Panc1 (cell line): ENCODE results near the gene IFNLR1. TPM values are rescaled to one million over a fixed set of nuclear protein-coding genes. Genes with fewer than 3 reads are reported as not detected.

Experiments used
- ATAC-seq: fragments of 200-7000 bp; cut with Tn5 transposase; 2 replicates; pipeline ENCODE4 v1.9.1; 2020; ENCODE audit warnings: mild to moderate bottlenecking, moderate library complexity
- BruUV-seq: library from RNA; stranded (reverse); fragments of 400-500 nt; replicated peaks from 2 replicates; lab custom pipeline; 2021; lab: Mats Ljungman, UMichigan
- CTCF ChIA-PET: fragments of 300-600 bp; sonication (Branson Sonifier 250); formaldehyde crosslinking; loops from one replicate; lab custom pipeline; 2022; ENCODE audit warnings: antibody characterized with exemption; lab: Charles Lee
- POLR2A ChIA-PET: fragments of 300-600 bp; sonication (Branson Sonifier 250); formaldehyde crosslinking; loops from one replicate; lab custom pipeline; 2022; ENCODE audit warnings: antibody characterized with exemption; lab: Charles Lee
- DNase-seq: peaks from one replicate; pipeline ENCODE4 v3.0.0-alpha.2; 2010; ENCODE audit warnings: low read depth, low spot score
- H3K27ac ChIP-seq: 2 replicates; pipeline ENCODE4 v1.5.1; 2011; ENCODE audit warnings: mild to moderate bottlenecking, low read length, inconsistent platforms
- H3K27me3 ChIP-seq: fragments of 200-500 bp; sonication (Bioruptor generic); 2 replicates; pipeline ENCODE4 v1.6.0; 2014; ENCODE audit warnings: low read length, inconsistent platforms; ENCODE audit not compliant: control insufficient read depth, insufficient read depth
- H3K36me3 ChIP-seq: fragments of 200-500 bp; sonication (Bioruptor generic); 2 replicates; pipeline ENCODE4 v1.5.1; 2014; ENCODE audit warnings: inconsistent platforms, mild to moderate bottlenecking, low read length, moderate library complexity; ENCODE audit not compliant: control insufficient read depth, insufficient read depth
- H3K4me1 ChIP-seq: 2 replicates; pipeline ENCODE4 v1.5.1; 2011; ENCODE audit warnings: inconsistent platforms, mild to moderate bottlenecking, low read length, moderate library complexity; ENCODE audit not compliant: control insufficient read depth, insufficient read depth
- H3K4me3 ChIP-seq, 2 experiments: 2 replicates each; pipeline ENCODE4 v1.5.1; 2011 to 2012; ENCODE audit warnings: low read depth in 2 of 2, low read length in 2 of 2, mild to moderate bottlenecking in 2 of 2, inconsistent platforms in 1 of 2, moderate library complexity in 1 of 2
- H3K9me3 ChIP-seq: fragments of 200-500 bp; sonication (Bioruptor generic); 2 replicates; pipeline ENCODE4 v1.5.1; 2014; ENCODE audit warnings: low read depth, mild to moderate bottlenecking, inconsistent platforms, low read length, moderate library complexity; ENCODE audit not compliant: control insufficient read depth, insufficient read depth
- POLR2AphosphoS5 ChIP-seq: IDR thresholded peaks from 2 replicates; pipeline ENCODE4 v1.6.1; 2012; ENCODE audit warnings: mild to moderate bottlenecking, low read depth, low read length, moderate library complexity
- SIN3A ChIP-seq: IDR thresholded peaks from 2 replicates; pipeline ENCODE4 v1.6.1; 2012; ENCODE audit warnings: low read depth, mild to moderate bottlenecking, low read length, moderate library complexity, borderline replicate concordance; ENCODE audit not compliant: insufficient read depth
- TCF7L2 ChIP-seq: IDR thresholded peaks from 2 replicates; pipeline ENCODE4 v1.6.1; 2011; ENCODE audit warnings: mild to moderate bottlenecking, low read depth, low read length, inconsistent platforms
- in situ Hi-C: cut with HindIII; loops from 2 replicates; pipeline ENCODE4 v1.10.0; 2016; ENCODE audit warnings: low sequenced_read_pairs, low pct_unique_long_range_greater_than_20kb
- intact Hi-C: fragments of 100-400 bp; cut with micrococcal nuclease; formaldehyde crosslinking; loops from one replicate; pipeline ENCODE4 v1.10.0; 2022; ENCODE audit not compliant: unreplicated experiment
- total RNA-seq: library from RNA; stranded (reverse); gene quantifications from one replicate; pipeline ENCODE4 v1.2.1, GENCODE V29; 2021; ENCODE audit not compliant: unreplicated experiment
- TF ChIP-seq, protein P1 (sequence below): fragments of 450-650 bp; IDR thresholded peaks from 2 replicates; pipeline ENCODE4 v1.5.1; 2017; ENCODE audit warnings: mild to moderate bottlenecking
- TF ChIP-seq, protein P2 (sequence below), 2 experiments: IDR thresholded peaks; 2 replicates each; pipeline ENCODE4 v1.6.1; 2011 to 2012; ENCODE audit warnings: low read depth in 2 of 2, control low read depth in 1 of 2, low read length in 1 of 2, mild to moderate bottlenecking in 1 of 2, moderate library complexity in 1 of 2; ENCODE audit not compliant: insufficient read depth in 1 of 2

IFNLR1 gene
- total RNA-seq, 1 experiment from 2014 or later, result 1.0 TPM

DNA sequence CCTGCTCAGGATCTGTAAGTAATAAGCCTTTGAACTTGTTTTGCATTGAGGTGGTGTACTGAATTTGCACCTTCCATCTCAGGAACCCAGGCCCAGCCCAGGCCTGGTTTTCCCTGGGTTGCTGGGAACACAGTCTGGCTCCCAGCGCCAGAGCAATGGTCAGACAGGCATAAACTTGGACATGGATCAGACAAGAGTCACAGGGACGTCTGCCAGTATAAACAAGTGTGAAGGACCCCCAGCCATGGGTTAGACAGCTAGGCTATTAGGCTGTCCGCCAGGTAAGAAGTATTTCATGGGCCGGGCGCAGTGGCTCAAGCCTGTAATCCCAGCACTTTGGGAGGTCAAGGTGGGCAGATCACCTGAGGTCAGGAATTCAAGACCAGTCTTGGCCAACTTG is 5.5 kb downstream of the IFNLR1 start:
- no peak overlapping the region for H3K27ac ChIP-seq
- DNase-seq, result no peak
- H3K27me3 ChIP-seq, result no peaks in the 10 kb centered on the region
- no peaks in the 10 kb centered on the region for H3K36me3 ChIP-seq
- no peak for ATAC-seq
- ChIA-PET POLR2A (no interaction called here), CTCF (no interaction called here)
- no peaks in the 10 kb centered on the region for H3K9me3 ChIP-seq
- no TSS peak for BruUV-seq
- in situ Hi-C loops, result no loop called here
- intact Hi-C loops, result no loop called here
- no peak for TF ChIP-seq TCF7L2
- no peak for TF ChIP-seq POLR2AphosphoS5
- TF ChIP-seq, protein P1, sequence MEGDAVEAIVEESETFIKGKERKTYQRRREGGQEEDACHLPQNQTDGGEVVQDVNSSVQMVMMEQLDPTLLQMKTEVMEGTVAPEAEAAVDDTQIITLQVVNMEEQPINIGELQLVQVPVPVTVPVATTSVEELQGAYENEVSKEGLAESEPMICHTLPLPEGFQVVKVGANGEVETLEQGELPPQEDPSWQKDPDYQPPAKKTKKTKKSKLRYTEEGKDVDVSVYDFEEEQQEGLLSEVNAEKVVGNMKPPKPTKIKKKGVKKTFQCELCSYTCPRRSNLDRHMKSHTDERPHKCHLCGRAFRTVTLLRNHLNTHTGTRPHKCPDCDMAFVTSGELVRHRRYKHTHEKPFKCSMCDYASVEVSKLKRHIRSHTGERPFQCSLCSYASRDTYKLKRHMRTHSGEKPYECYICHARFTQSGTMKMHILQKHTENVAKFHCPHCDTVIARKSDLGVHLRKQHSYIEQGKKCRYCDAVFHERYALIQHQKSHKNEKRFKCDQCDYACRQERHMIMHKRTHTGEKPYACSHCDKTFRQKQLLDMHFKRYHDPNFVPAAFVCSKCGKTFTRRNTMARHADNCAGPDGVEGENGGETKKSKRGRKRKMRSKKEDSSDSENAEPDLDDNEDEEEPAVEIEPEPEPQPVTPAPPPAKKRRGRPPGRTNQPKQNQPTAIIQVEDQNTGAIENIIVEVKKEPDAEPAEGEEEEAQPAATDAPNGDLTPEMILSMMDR, result no peak
- no peak for TF ChIP-seq SIN3A
- TF ChIP-seq, protein P2, sequence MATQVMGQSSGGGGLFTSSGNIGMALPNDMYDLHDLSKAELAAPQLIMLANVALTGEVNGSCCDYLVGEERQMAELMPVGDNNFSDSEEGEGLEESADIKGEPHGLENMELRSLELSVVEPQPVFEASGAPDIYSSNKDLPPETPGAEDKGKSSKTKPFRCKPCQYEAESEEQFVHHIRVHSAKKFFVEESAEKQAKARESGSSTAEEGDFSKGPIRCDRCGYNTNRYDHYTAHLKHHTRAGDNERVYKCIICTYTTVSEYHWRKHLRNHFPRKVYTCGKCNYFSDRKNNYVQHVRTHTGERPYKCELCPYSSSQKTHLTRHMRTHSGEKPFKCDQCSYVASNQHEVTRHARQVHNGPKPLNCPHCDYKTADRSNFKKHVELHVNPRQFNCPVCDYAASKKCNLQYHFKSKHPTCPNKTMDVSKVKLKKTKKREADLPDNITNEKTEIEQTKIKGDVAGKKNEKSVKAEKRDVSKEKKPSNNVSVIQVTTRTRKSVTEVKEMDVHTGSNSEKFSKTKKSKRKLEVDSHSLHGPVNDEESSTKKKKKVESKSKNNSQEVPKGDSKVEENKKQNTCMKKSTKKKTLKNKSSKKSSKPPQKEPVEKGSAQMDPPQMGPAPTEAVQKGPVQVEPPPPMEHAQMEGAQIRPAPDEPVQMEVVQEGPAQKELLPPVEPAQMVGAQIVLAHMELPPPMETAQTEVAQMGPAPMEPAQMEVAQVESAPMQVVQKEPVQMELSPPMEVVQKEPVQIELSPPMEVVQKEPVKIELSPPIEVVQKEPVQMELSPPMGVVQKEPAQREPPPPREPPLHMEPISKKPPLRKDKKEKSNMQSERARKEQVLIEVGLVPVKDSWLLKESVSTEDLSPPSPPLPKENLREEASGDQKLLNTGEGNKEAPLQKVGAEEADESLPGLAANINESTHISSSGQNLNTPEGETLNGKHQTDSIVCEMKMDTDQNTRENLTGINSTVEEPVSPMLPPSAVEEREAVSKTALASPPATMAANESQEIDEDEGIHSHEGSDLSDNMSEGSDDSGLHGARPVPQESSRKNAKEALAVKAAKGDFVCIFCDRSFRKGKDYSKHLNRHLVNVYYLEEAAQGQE (IDR thresholded peaks at IDR 0.05; ENCODE audit: insufficient read depth in 1 of 2, low read depth in 2 of 2, low read length in 1 of 2), result no peak
- no peak overlapping the region for H3K4me3 ChIP-seq
- peaks cover 4% of the 10 kb centered on the region; the same call in 1 of the 2 replicates for H3K4me1 ChIP-seq

DNA sequence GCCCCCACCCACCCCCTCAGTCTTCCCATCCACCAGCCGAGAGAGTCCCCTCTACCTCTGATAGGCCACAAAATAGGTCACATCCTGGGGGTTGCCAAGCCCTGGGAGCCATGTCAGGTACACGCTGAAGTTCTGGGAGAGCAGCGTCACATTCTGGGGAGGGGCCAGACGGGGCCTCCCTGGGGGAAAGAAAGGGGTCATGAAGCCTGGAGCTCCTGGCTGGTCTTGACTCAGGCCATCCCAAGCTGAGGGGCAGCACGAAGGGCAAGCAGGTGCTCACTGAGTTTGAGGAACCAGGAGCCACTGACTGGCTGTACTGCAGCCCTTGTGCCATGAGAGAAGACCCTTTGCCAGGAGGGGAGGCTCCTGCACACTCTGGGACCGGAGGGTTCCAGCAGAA is 6.4 kb downstream of the IFNLR1 start:
- no peaks in the 10 kb centered on the region for H3K4me1 ChIP-seq
- CTCF ChIA-PET, result no interaction called here
- no TSS peak for BruUV-seq
- H3K36me3 ChIP-seq, result no peaks in the 10 kb centered on the region
- H3K27me3 ChIP-seq, result no peaks in the 10 kb centered on the region
- no peak overlapping the region for H3K27ac ChIP-seq
- H3K9me3 ChIP-seq, result no peaks in the 10 kb centered on the region
- POLR2A ChIA-PET, result no interaction called here
- TF ChIP-seq SIN3A (no peak), POLR2AphosphoS5 (no peak), TCF7L2 (no peak)
- TF ChIP-seq, protein P2 (IDR thresholded peaks at IDR 0.05; ENCODE audit: insufficient read depth in 1 of 2, low read depth in 2 of 2, low read length in 1 of 2), result no peak
- TF ChIP-seq, protein P1, result no peak
- no peak overlapping the region for H3K4me3 ChIP-seq
- in situ Hi-C loops, result no loop called here
- ATAC-seq (no peak), DNase-seq (no peak)
- intact Hi-C loops, result no loop called here
